AG09309 (cell line): Measurements from ENCODE around the gene DCLK2.

Source experiments
- DNase-seq: peaks from one replicate; pipeline ENCODE4 v3.0.0-alpha.2; 2010; ENCODE audit warnings: low read depth
- H3K4me3 ChIP-seq: 2 replicates; pipeline ENCODE4 v1.5.1; 2011; ENCODE audit warnings: mild to moderate bottlenecking, low read depth, low read length, moderate library complexity; ENCODE audit not compliant: control insufficient read depth
- CTCF ChIP-seq: IDR thresholded peaks from 2 replicates; pipeline ENCODE4 v1.5.1; 2011; ENCODE audit warnings: mild to moderate bottlenecking, low read depth, low read length, inconsistent platforms; ENCODE audit not compliant: insufficient read depth, control insufficient read depth; ENCODE audit errors: missing control alignments

DCLK2 gene

DNA sequence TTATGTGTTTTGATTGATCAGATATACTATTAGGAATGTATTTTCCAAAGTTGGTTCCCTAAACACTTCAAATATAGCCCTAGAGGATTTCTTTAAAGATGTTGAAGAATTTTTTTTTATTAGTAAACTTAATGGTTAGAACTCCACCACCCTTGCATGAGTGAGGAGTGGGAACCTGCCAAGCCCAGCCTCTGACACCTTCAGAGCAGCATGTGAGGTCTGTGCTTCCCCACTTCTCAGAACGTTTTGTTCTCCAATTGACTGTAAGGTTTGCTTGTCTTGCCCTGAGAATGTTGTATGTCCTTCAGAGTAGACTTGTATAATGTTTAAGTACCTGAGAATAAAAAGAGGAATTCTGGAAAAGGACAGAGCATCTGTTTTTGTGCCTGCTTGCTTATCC is 126.8 kb downstream of the DCLK2 start:
- no peak for TF ChIP-seq CTCF
- no peak for DNase-seq
- no peak overlapping the region for H3K4me3 ChIP-seq

DNA sequence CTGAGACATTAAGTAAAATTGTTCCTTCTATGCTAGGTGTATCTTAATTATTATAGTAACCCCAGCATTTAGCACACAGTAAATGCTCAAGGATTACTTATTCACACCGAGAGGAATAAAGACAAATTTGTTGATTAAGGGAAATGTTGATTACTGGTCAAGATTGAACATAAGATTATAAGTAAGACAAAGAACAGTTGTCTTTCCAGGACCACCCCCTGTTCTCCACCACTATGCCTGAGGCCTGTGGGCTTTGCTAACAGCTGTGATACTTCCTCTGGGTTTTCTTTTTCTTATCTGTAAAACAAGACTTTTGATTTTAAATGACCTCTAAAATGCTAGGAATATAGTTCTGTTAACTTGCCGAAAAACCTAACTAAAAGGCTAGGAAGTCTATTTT is 128.0 kb downstream of the DCLK2 start:
- H3K4me3 ChIP-seq: no peak overlapping the region
- DNase-seq: no peak
- TF ChIP-seq CTCF: no peak

- no peak for DNase-seq
- no peak overlapping the region for H3K4me3 ChIP-seq
- no peak for TF ChIP-seq CTCF
Measured at GRCh38 chr4:150206954-150207353, 128.7 kb downstream of the DCLK2 start.

- H3K4me3 ChIP-seq: no peak overlapping the region
- TF ChIP-seq CTCF: no peak
- DNase-seq: no peak
Measured at GRCh38 chr4:150207871-150208270, 129.6 kb downstream of the DCLK2 start.

DNA sequence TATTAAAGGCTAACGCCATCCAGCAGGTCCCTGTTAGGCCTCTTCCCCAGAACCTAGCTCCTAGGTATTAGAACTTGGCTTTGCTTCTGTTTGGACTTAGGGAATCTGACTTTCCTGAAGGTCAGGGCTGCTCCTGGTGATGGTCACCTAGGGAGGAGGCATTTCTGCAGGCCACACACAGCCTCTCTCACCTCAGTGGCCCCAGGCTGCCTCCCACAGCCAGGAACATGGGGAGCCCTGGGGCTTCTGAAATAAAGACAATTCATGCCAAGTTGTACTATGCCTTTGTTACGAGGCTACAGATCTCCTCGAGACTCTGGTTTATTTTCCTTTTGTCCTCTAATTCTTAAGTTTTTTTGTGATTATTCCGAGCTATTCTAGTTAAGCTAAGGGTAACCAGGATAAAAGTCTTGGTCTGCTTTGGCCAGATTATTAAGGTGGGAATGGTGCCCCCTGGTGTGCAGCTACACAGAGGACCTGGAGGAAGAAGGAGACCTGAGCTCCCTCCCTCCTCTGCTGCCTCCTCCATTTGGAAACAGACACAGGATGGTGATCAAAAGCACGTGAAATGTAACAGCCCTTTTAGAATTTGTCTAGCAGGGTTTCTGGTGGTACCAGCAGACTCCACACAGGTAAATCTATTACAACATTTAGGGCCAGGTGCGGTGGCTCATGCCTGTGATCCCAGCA is 131.0 kb downstream of the DCLK2 start:
- DNase-seq: peak; percentile 13
- H3K4me3 ChIP-seq: no peak overlapping the region
- TF ChIP-seq CTCF: peak; percentile 55

DNA sequence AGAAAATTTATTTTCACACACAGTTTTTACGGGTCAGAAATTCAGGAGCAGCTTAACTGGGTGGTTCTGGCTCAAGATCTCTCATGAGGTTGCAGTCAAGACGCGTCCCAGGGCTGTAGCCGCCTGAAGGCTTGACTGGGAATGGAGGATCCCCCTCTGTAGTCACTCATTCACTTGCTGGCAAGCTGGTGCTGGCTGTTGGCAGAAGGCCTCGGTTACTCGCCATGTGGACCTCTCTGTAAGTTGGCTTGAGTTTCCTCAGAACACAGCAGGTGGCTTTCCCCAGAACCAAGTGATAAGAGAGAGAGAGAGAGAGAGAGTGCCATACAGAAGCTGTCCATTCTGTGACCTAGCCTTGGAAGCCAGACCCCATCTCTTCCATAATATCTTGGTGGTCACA is 132.8 kb downstream of the DCLK2 start:
- H3K4me3 ChIP-seq: no peak overlapping the region
- no peak for DNase-seq
- TF ChIP-seq CTCF: no peak
